DOHH2 (cell line): ENCODE results near the gene LRRC51.

Source experiments
- H3F3A ChIP-seq: fragments of 200-600 bp; sonication (generic), shearing (Covaris generic); 2 replicates; pipeline ENCODE4 v1.6.0; 2016; ENCODE audit warnings: antibody characterized with exemption, mild to moderate bottlenecking; ENCODE audit not compliant: control insufficient read depth, insufficient read depth
- H3K27ac ChIP-seq: fragments of 200-600 bp; sonication (generic); 2 replicates; pipeline ENCODE4 v1.5.1; 2014; ENCODE audit warnings: low read depth, mild to moderate bottlenecking, low read length, moderate library complexity
- H3K27me3 ChIP-seq: fragments of 200-600 bp; sonication (generic); 2 replicates; pipeline ENCODE4 v1.6.1; 2014; ENCODE audit warnings: mild to moderate bottlenecking, low read length, mixed read lengths; ENCODE audit not compliant: control insufficient read depth
- H3K36me3 ChIP-seq: fragments of 200-600 bp; sonication (generic); 2 replicates; pipeline ENCODE4 v1.6.1; 2014; ENCODE audit warnings: mild to moderate bottlenecking, low read length, moderate library complexity, mixed read lengths; ENCODE audit not compliant: control insufficient read depth
- H3K4me1 ChIP-seq: fragments of 200-600 bp; sonication (generic); 2 replicates; pipeline ENCODE4 v1.6.1; 2014; ENCODE audit warnings: mild to moderate bottlenecking, low read length, mixed read lengths; ENCODE audit not compliant: control insufficient read depth
- H3K4me2 ChIP-seq: fragments of 200-600 bp; sonication (generic); 2 replicates; pipeline ENCODE4 v1.6.0; 2014; ENCODE audit warnings: mild to moderate bottlenecking, low read length, moderate library complexity
- H3K4me3 ChIP-seq: fragments of 200-600 bp; sonication (generic); 2 replicates; pipeline ENCODE4 v1.5.1; 2014; ENCODE audit warnings: mild to moderate bottlenecking, low read length, mixed read lengths
- H3K79me2 ChIP-seq: fragments of 200-600 bp; sonication (generic); 2 replicates; pipeline ENCODE4 v1.6.1; 2014; ENCODE audit warnings: mild to moderate bottlenecking, low read length, mixed read lengths; ENCODE audit not compliant: control insufficient read depth
- H3K9me2 ChIP-seq: fragments of 200-600 bp; sonication (generic); replicated peaks from 2 replicates; pipeline ENCODE4 v1.6.1; 2014; ENCODE audit warnings: mild to moderate bottlenecking, low read length, mixed read lengths; ENCODE audit not compliant: control insufficient read depth
- H3K9me3 ChIP-seq: fragments of 200-600 bp; sonication (generic); 2 replicates; pipeline ENCODE4 v1.6.1; 2014; ENCODE audit warnings: antibody characterized with exemption, low read length, mixed read lengths; ENCODE audit not compliant: control insufficient read depth, insufficient read depth
- H4K20me1 ChIP-seq: fragments of 200-600 bp; sonication (generic); 2 replicates; pipeline ENCODE4 v1.6.0; 2014; ENCODE audit warnings: low read depth, mild to moderate bottlenecking, antibody characterized with exemption, low read length, moderate library complexity; ENCODE audit not compliant: control insufficient read depth, insufficient read depth
- EZH2phosphoT487 ChIP-seq: fragments of 200-600 bp; sonication (generic); IDR thresholded peaks from 2 replicates; pipeline ENCODE4 v1.6.1; 2017; ENCODE audit warnings: borderline replicate concordance, mild to moderate bottlenecking, antibody characterized with exemption, low read length, moderate library complexity, mixed read lengths
- TF ChIP-seq, protein P1 (sequence below): fragments of 200-600 bp; sonication (generic); IDR thresholded peaks from one replicate; pipeline ENCODE4 v1.5.1; 2014; ENCODE audit warnings: antibody characterized with exemption, mild to moderate bottlenecking, low read depth, low read length; ENCODE audit not compliant: poor library complexity, severe bottlenecking

LRRC51 gene

DNA sequence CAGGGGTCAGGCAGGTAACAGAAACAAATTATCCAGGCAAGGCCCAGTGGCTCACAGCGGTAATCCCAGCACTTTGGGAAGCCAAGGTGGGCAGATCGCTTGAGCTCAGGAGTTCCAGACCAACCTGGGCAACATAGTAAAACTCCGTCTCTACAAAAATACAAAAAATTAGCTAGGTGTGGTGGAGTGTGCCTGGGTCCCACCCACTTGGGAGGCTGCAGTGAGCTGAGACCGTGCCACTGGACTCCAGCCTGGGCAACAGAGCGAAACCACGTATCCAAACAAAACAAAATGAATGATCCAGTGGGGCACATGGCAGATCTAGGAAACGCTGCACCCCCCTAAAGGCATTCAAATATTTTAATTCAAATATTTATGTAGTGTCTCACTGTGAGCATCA is 10.2 kb upstream of the LRRC51 start:
- Histone ChIP-seq H3K4me1 (peaks cover 38% of the 10 kb centered on the region), H3K27me3 (no peaks in the 10 kb centered on the region), H4K20me1 (peaks cover 16% of the 10 kb centered on the region; the same call in 1 of the 2 replicates), H3F3A (no peaks in the 10 kb centered on the region), H3K79me2 (peaks cover 95% of the 10 kb centered on the region), H3K27ac (no peak overlapping the region), H3K9me2 (no peaks in the 10 kb centered on the region), H3K4me2 (no peak overlapping the region), H3K9me3 (no peaks in the 10 kb centered on the region), H3K4me3 (no peak overlapping the region), H3K36me3 (peaks cover 56% of the 10 kb centered on the region)
- TF ChIP-seq, protein P1, sequence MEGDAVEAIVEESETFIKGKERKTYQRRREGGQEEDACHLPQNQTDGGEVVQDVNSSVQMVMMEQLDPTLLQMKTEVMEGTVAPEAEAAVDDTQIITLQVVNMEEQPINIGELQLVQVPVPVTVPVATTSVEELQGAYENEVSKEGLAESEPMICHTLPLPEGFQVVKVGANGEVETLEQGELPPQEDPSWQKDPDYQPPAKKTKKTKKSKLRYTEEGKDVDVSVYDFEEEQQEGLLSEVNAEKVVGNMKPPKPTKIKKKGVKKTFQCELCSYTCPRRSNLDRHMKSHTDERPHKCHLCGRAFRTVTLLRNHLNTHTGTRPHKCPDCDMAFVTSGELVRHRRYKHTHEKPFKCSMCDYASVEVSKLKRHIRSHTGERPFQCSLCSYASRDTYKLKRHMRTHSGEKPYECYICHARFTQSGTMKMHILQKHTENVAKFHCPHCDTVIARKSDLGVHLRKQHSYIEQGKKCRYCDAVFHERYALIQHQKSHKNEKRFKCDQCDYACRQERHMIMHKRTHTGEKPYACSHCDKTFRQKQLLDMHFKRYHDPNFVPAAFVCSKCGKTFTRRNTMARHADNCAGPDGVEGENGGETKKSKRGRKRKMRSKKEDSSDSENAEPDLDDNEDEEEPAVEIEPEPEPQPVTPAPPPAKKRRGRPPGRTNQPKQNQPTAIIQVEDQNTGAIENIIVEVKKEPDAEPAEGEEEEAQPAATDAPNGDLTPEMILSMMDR = no peak
- TF ChIP-seq EZH2phosphoT487 = no peak

- peaks cover 43% of the 10 kb centered on the region for H3K4me1 ChIP-seq
- H3K9me3 ChIP-seq = no peaks in the 10 kb centered on the region
- no peaks in the 10 kb centered on the region for H3F3A ChIP-seq
- H3K36me3 ChIP-seq = peaks cover 56% of the 10 kb centered on the region
- peaks cover 97% of the 10 kb centered on the region for H3K79me2 ChIP-seq
- H4K20me1 ChIP-seq = peaks cover 16% of the 10 kb centered on the region; the same call in 1 of the 2 replicates
- H3K4me3 ChIP-seq = no peak overlapping the region
- H3K27me3 ChIP-seq = no peaks in the 10 kb centered on the region
- TF ChIP-seq EZH2phosphoT487 = no peak
- TF ChIP-seq, protein P1 = no peak
- no peak overlapping the region for H3K27ac ChIP-seq
- no peak overlapping the region for H3K4me2 ChIP-seq
- no peaks in the 10 kb centered on the region for H3K9me2 ChIP-seq
Measured at GRCh38 chr11:72072348-72072747, 8.3 kb upstream of the LRRC51 start.

- H3K4me3 ChIP-seq = no peak overlapping the region
- no peaks in the 10 kb centered on the region for H3F3A ChIP-seq
- peaks cover 18% of the 10 kb centered on the region; the same call in 1 of the 2 replicates for H4K20me1 ChIP-seq
- H3K9me3 ChIP-seq = no peaks in the 10 kb centered on the region
- H3K27me3 ChIP-seq = no peaks in the 10 kb centered on the region
- peaks cover 35% of the 10 kb centered on the region for H3K36me3 ChIP-seq
- H3K4me1 ChIP-seq = peaks cover 45% of the 10 kb centered on the region
- no peaks in the 10 kb centered on the region for H3K9me2 ChIP-seq
- peaks cover 98% of the 10 kb centered on the region for H3K79me2 ChIP-seq
- H3K27ac ChIP-seq = no peak overlapping the region
- H3K4me2 ChIP-seq = no peak overlapping the region
- TF ChIP-seq, protein P1 = peak; percentile 32
- TF ChIP-seq EZH2phosphoT487 = no peak
Measured at GRCh38 chr11:72075109-72075508, 5.5 kb upstream of the LRRC51 start.
